Smooth muscle cell (in vitro differentiated cells): ENCODE measurements around the gene TEDC2. TPM values are rescaled to one million over a fixed set of nuclear protein-coding genes. Genes with fewer than 3 reads are reported as not detected.

Source experiments
- DNase-seq: peaks from one replicate; lab custom pipeline; 2025; ENCODE audit not compliant: unreplicated experiment; lab: John Stamatoyannopoulos, UW
- H2AFZ ChIP-seq: fragments of 200-600 bp; sonication (generic); 2 replicates; pipeline ENCODE4 v1.6.0; 2016; ENCODE audit warnings: antibody characterized with exemption, low read depth, mild to moderate bottlenecking
- H3F3A ChIP-seq: fragments of 200-600 bp; sonication (generic); 2 replicates; pipeline ENCODE4 v1.6.0; 2017; ENCODE audit warnings: antibody characterized with exemption, low read depth
- H3K27ac ChIP-seq: fragments of 200-600 bp; sonication (generic); 2 replicates; pipeline ENCODE4 v1.5.1; 2016; ENCODE audit warnings: low read depth, mild to moderate bottlenecking
- H3K27me3 ChIP-seq: fragments of 200-600 bp; sonication (generic); 2 replicates; pipeline ENCODE4 v1.6.1; 2016; ENCODE audit warnings: low read depth, mild to moderate bottlenecking
- H3K36me3 ChIP-seq: fragments of 200-600 bp; sonication (generic); 2 replicates; pipeline ENCODE4 v1.5.1; 2016; ENCODE audit warnings: low read depth
- H3K4me1 ChIP-seq: fragments of 200-600 bp; sonication (generic); 2 replicates; pipeline ENCODE4 v1.5.1; 2016; ENCODE audit warnings: low read depth
- H3K4me2 ChIP-seq: fragments of 200-600 bp; sonication (generic); 2 replicates; pipeline ENCODE4 v1.6.0; 2016; ENCODE audit warnings: mild to moderate bottlenecking
- H3K4me3 ChIP-seq: fragments of 200-600 bp; sonication (generic); 2 replicates; pipeline ENCODE4 v1.5.1; 2016; ENCODE audit warnings: mild to moderate bottlenecking
- H3K79me2 ChIP-seq: fragments of 200-600 bp; sonication (generic); 2 replicates; pipeline ENCODE4 v1.6.0; 2016; ENCODE audit warnings: low read depth, mild to moderate bottlenecking
- H3K9ac ChIP-seq: fragments of 200-600 bp; sonication (generic); 2 replicates; pipeline ENCODE4 v1.6.0; 2016; ENCODE audit warnings: low read depth
- H3K9me3 ChIP-seq: fragments of 200-600 bp; sonication (generic); replicated peaks from 2 replicates; pipeline ENCODE4 v1.5.1; 2016; ENCODE audit warnings: low read depth
- H4K20me1 ChIP-seq: fragments of 200-600 bp; sonication (generic); 2 replicates; pipeline ENCODE4 v1.6.0; 2016; ENCODE audit warnings: low read depth
- CTCF ChIP-seq: fragments of 200-600 bp; sonication (generic); IDR thresholded peaks from 2 replicates; pipeline ENCODE4 v1.5.1; 2017; ENCODE audit warnings: borderline replicate concordance, mild to moderate bottlenecking, antibody characterized with exemption; ENCODE audit not compliant: insufficient read depth, poor library complexity, severe bottlenecking
- WGBS: methylation state at CpG from one replicate; pipeline ENCODE4 v1.1.7; 2016; ENCODE audit warnings: low lambda C conversion rate; 5-methylcytosine and 5-hydroxymethylcytosine counted together
- polyA plus RNA-seq: library from polyadenylated mRNA; unstranded; fragments of >200 nt; fragmentation: Nextera tagmentation; extraction: Ambion mirVana; gene quantifications from 2 replicates; pipeline ENCODE4 v1.2.1, GENCODE V29; 2016
- total RNA-seq: library from RNA; depleted of rRNA; stranded (reverse); fragments of >200 nt; gene quantifications from 2 replicates; pipeline ENCODE4 v1.2.3, GENCODE V29; 2014

The TEDC2 gene
- total and polyA plus RNA-seq, 2 experiments from 2014 or later = 8.0 to 13.3 TPM

- no peak for DNase-seq
- H3K9me3 ChIP-seq = no peaks in the 10 kb centered on the region
- no peak for TF ChIP-seq CTCF
- H3K4me3 ChIP-seq = no peak overlapping the region
- no peaks in the 10 kb centered on the region for H3K27me3 ChIP-seq
- H4K20me1 ChIP-seq = no peaks in the 10 kb centered on the region
- H3K4me2 ChIP-seq = no peak overlapping the region
- no peaks in the 10 kb centered on the region for H3K4me1 ChIP-seq
- H3K27ac ChIP-seq = no peak overlapping the region
- no peaks in the 10 kb centered on the region for H3F3A ChIP-seq
- H2AFZ ChIP-seq = no peak overlapping the region
- WGBS = 95% methylated on average over 9 of the region's 9 CpGs
- no peaks in the 10 kb centered on the region for H3K79me2 ChIP-seq
- no peak overlapping the region for H3K9ac ChIP-seq
- no peaks in the 10 kb centered on the region for H3K36me3 ChIP-seq
Measured at GRCh38 chr16:2443555-2443954, 16.4 kb upstream of the TEDC2 start.

- WGBS = 93% methylated on average over 11 of the region's 11 CpGs
- Histone ChIP-seq H3K4me3 (no peak overlapping the region), H3K79me2 (no peaks in the 10 kb centered on the region), H2AFZ (no peak overlapping the region), H3K27me3 (no peaks in the 10 kb centered on the region), H3F3A (no peaks in the 10 kb centered on the region), H3K4me2 (no peak overlapping the region), H3K4me1 (no peaks in the 10 kb centered on the region), H3K9ac (no peak overlapping the region), H3K9me3 (no peaks in the 10 kb centered on the region), H3K27ac (no peak overlapping the region), H4K20me1 (no peaks in the 10 kb centered on the region), H3K36me3 (no peaks in the 10 kb centered on the region)
- TF ChIP-seq CTCF = no peak
- no peak for DNase-seq
Measured at GRCh38 chr16:2447920-2448583, 11.9 kb upstream of the TEDC2 start.

GRCh38 chr16:2449118-2449517, 10.8 kb upstream of the TEDC2 start:
- TF ChIP-seq CTCF = no peak
- 97% methylated on average over 25 of the region's 25 CpGs for WGBS
- Histone ChIP-seq H3K79me2 (no peaks in the 10 kb centered on the region), H3K9me3 (no peaks in the 10 kb centered on the region), H2AFZ (no peak overlapping the region), H3K27ac (no peak overlapping the region), H3F3A (no peaks in the 10 kb centered on the region), H3K27me3 (no peaks in the 10 kb centered on the region), H3K4me3 (no peak overlapping the region), H3K4me1 (no peaks in the 10 kb centered on the region), H3K4me2 (no peak overlapping the region), H4K20me1 (no peaks in the 10 kb centered on the region), H3K9ac (no peak overlapping the region), H3K36me3 (no peaks in the 10 kb centered on the region)
- no peak for DNase-seq

- Histone ChIP-seq H3K36me3 (no peaks in the 10 kb centered on the region), H3K9ac (no peak overlapping the region), H3K4me3 (no peak overlapping the region), H3K79me2 (no peaks in the 10 kb centered on the region), H3K9me3 (no peaks in the 10 kb centered on the region), H3F3A (no peaks in the 10 kb centered on the region), H4K20me1 (no peaks in the 10 kb centered on the region), H3K27ac (no peak overlapping the region), H3K27me3 (no peaks in the 10 kb centered on the region), H3K4me1 (no peaks in the 10 kb centered on the region), H2AFZ (no peak overlapping the region), H3K4me2 (no peak overlapping the region)
- no peak for DNase-seq
- TF ChIP-seq CTCF = no peak
- over 99% methylated on average over 8 of the region's 8 CpGs for WGBS
Measured at GRCh38 chr16:2450535-2450934, 9.4 kb upstream of the TEDC2 start.
